Nephron progenitor cell (in vitro differentiated cells): ENCODE measurements around the gene OR2F2.

Experiments
- DNase-seq: peaks from one replicate; pipeline ENCODE4 v3.0.0; 2021
- H3K27ac Mint-ChIP-seq: 2 replicates; pipeline ENCODE4 v1.8.0; 2021; ENCODE audit warnings: mild to moderate bottlenecking, moderate library complexity, mixed read lengths
- H3K27me3 Mint-ChIP-seq: 2 replicates; pipeline ENCODE4 v1.8.0; 2021; ENCODE audit warnings: mild to moderate bottlenecking, low read depth, mixed read lengths; ENCODE audit not compliant: poor library complexity
- H3K36me3 Mint-ChIP-seq: 2 replicates; pipeline ENCODE4 v1.8.0; 2021; ENCODE audit warnings: low read depth, mixed read lengths
- H3K4me1 Mint-ChIP-seq: 2 replicates; pipeline ENCODE4 v1.8.0; 2021; ENCODE audit warnings: mixed read lengths
- H3K4me3 Mint-ChIP-seq: 2 replicates; pipeline ENCODE4 v1.8.0; 2021; ENCODE audit warnings: mild to moderate bottlenecking, moderate library complexity, mixed read lengths
- H3K9me3 Mint-ChIP-seq: 2 replicates; pipeline ENCODE4 v1.8.0; 2021; ENCODE audit warnings: mild to moderate bottlenecking, moderate library complexity, mixed read lengths
- TF ChIP-seq, protein P1 (sequence below): fragments of 200-600 bp; sonication (generic); IDR thresholded peaks from 2 replicates; pipeline ENCODE4 v1.5.0; 2021; ENCODE audit warnings: antibody characterized with exemption

Gene OR2F2

GRCh38 chr7:143960813-143961610 is 26.0 kb downstream of the OR2F2 start:
- H3K4me1 Mint-ChIP-seq = no peaks in the 10 kb centered on the region
- H3K36me3 Mint-ChIP-seq = no peaks in the 10 kb centered on the region
- no peak overlapping the region for H3K4me3 Mint-ChIP-seq
- H3K27me3 Mint-ChIP-seq = peaks cover 14% of the 10 kb centered on the region
- H3K9me3 Mint-ChIP-seq = no peaks in the 10 kb centered on the region
- no peak overlapping the region for H3K27ac Mint-ChIP-seq
- DNase-seq = no peak
- TF ChIP-seq, protein P1, sequence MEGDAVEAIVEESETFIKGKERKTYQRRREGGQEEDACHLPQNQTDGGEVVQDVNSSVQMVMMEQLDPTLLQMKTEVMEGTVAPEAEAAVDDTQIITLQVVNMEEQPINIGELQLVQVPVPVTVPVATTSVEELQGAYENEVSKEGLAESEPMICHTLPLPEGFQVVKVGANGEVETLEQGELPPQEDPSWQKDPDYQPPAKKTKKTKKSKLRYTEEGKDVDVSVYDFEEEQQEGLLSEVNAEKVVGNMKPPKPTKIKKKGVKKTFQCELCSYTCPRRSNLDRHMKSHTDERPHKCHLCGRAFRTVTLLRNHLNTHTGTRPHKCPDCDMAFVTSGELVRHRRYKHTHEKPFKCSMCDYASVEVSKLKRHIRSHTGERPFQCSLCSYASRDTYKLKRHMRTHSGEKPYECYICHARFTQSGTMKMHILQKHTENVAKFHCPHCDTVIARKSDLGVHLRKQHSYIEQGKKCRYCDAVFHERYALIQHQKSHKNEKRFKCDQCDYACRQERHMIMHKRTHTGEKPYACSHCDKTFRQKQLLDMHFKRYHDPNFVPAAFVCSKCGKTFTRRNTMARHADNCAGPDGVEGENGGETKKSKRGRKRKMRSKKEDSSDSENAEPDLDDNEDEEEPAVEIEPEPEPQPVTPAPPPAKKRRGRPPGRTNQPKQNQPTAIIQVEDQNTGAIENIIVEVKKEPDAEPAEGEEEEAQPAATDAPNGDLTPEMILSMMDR = no peak

DNA sequence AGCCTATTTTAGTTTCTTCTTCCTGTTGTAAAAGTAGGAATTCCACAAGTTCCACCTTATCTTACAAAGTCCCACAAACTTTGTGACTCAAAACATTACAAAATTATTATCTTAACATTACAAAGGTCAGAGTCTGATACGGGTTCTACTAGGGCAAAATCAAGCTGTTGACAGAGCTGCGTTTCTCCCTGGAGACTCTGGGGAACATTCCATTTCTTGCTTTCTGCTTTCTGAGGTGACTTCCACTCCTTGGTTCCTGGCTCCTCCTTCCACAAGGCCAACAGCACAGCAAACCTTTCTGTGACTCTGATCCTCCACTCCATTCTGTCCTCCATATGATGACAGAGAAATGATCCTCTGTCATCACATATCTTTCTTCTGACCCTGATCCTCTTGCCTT is 30.2 kb downstream of the OR2F2 start:
- H3K4me1 Mint-ChIP-seq = no peaks in the 10 kb centered on the region
- TF ChIP-seq, protein P1 = no peak
- no peak overlapping the region for H3K4me3 Mint-ChIP-seq
- H3K36me3 Mint-ChIP-seq = no peaks in the 10 kb centered on the region
- no peak for DNase-seq
- no peak overlapping the region for H3K27ac Mint-ChIP-seq
- peaks cover 4% of the 10 kb centered on the region for H3K27me3 Mint-ChIP-seq
- H3K9me3 Mint-ChIP-seq = no peaks in the 10 kb centered on the region

- DNase-seq = no peak
- H3K4me3 Mint-ChIP-seq = no peak overlapping the region
- peaks cover 4% of the 10 kb centered on the region for H3K9me3 Mint-ChIP-seq
- no peak overlapping the region for H3K27ac Mint-ChIP-seq
- H3K4me1 Mint-ChIP-seq = no peaks in the 10 kb centered on the region
- no peaks in the 10 kb centered on the region for H3K36me3 Mint-ChIP-seq
- TF ChIP-seq, protein P1 = no peak
- peaks cover 4% of the 10 kb centered on the region for H3K27me3 Mint-ChIP-seq
These were observed 32.4 kb downstream of the OR2F2 start for GRCh38 chr7:143967398-143967797.

- Mint-ChIP-seq H3K4me3 (no peak overlapping the region), H3K27ac (no peak overlapping the region), H3K4me1 (no peaks in the 10 kb centered on the region), H3K36me3 (no peaks in the 10 kb centered on the region), H3K9me3 (peaks cover 4% of the 10 kb centered on the region), H3K27me3 (no peaks in the 10 kb centered on the region)
- TF ChIP-seq, protein P1 = no peak
- DNase-seq = no peak
These were observed 38.9 kb downstream of the OR2F2 start for GRCh38 chr7:143973870-143974416.

DNA sequence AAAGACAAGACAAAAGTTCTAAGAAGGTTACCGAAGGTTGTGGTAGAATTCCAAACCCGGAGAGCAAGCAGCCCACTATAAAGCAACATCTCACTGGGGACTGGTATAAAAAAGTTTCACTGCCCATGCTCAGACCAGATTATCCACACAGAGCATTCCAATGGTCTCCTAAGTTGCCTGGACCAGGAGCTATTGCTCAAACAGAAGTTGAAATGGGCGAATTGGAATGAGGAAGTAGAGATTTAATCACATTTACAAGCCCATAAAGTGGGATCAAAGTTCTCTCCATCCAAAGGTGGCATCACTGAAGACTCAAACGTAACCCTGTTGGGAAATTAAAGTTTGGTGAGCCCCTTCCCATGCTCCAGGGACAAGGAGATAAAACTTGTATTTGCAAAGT is 39.4 kb downstream of the OR2F2 start:
- H3K4me3 Mint-ChIP-seq = no peak overlapping the region
- TF ChIP-seq, protein P1 = no peak
- no peak for DNase-seq
- H3K36me3 Mint-ChIP-seq = no peaks in the 10 kb centered on the region
- peaks cover 4% of the 10 kb centered on the region for H3K9me3 Mint-ChIP-seq
- H3K27me3 Mint-ChIP-seq = no peaks in the 10 kb centered on the region
- no peak overlapping the region for H3K27ac Mint-ChIP-seq
- H3K4me1 Mint-ChIP-seq = no peaks in the 10 kb centered on the region

GRCh38 chr7:143975617-143976016 is 40.6 kb downstream of the OR2F2 start:
- TF ChIP-seq, protein P1 = no peak
- Mint-ChIP-seq H3K27me3 (peaks cover 4% of the 10 kb centered on the region), H3K9me3 (peaks cover 4% of the 10 kb centered on the region), H3K36me3 (no peaks in the 10 kb centered on the region), H3K4me1 (no peaks in the 10 kb centered on the region), H3K27ac (no peak overlapping the region), H3K4me3 (no peak overlapping the region)
- DNase-seq = no peak
